HG02885 (cell line): ENCODE measurements around the gene DSCAM.

ENCODE experiments used
- ATAC-seq: cut with Tn5 transposase; IDR thresholded peaks from one replicate; pipeline ENCODE4 v1.9.1; 2021; ENCODE audit warnings: mild to moderate bottlenecking; ENCODE audit not compliant: unreplicated experiment, poor library complexity

DSCAM gene

GRCh38 chr21:40421121-40421520, 425.8 kb downstream of the DSCAM start:
- ATAC-seq: no peak

- ATAC-seq: no peak
These were observed 430.4 kb downstream of the DSCAM start for GRCh38 chr21:40416572-40416971.

GRCh38 chr21:40408561-40408960, 438.4 kb downstream of the DSCAM start:
- ATAC-seq: no peak

GRCh38 chr21:40404396-40404800, 442.6 kb downstream of the DSCAM start:
- ATAC-seq: no peak

GRCh38 chr21:40402884-40403582, 443.9 kb downstream of the DSCAM start:
- no peak for ATAC-seq

GRCh38 chr21:40395732-40396131, 451.2 kb downstream of the DSCAM start:
- no peak for ATAC-seq

GRCh38 chr21:40393066-40393465, 453.9 kb downstream of the DSCAM start:
- ATAC-seq: no peak

GRCh38 chr21:40388046-40388445, 458.9 kb downstream of the DSCAM start:
- no peak for ATAC-seq

GRCh38 chr21:40386981-40387747, 459.8 kb downstream of the DSCAM start:
- no peak for ATAC-seq

- no peak for ATAC-seq
These were observed 460.6 kb downstream of the DSCAM start for GRCh38 chr21:40386294-40386911.

GRCh38 chr21:40385883-40386282, 461.1 kb downstream of the DSCAM start:
- no peak for ATAC-seq

- no peak for ATAC-seq
These were observed 463.0 kb downstream of the DSCAM start for GRCh38 chr21:40383951-40384350.

- no peak for ATAC-seq
These were observed 465.8 kb downstream of the DSCAM start for GRCh38 chr21:40381111-40381510.

- no peak for ATAC-seq
These were observed 466.8 kb downstream of the DSCAM start for GRCh38 chr21:40379881-40380810.

GRCh38 chr21:40377135-40377534, 469.8 kb downstream of the DSCAM start:
- no peak for ATAC-seq

- no peak for ATAC-seq
These were observed 473.2 kb downstream of the DSCAM start for GRCh38 chr21:40373761-40374160.

- ATAC-seq: no peak
These were observed 474.5 kb downstream of the DSCAM start for GRCh38 chr21:40372506-40372905.

GRCh38 chr21:40371329-40371728, 475.6 kb downstream of the DSCAM start:
- ATAC-seq: no peak

- no peak for ATAC-seq
These were observed 490.3 kb downstream of the DSCAM start for GRCh38 chr21:40356644-40357043.

- no peak for ATAC-seq
These were observed 491.9 kb downstream of the DSCAM start for GRCh38 chr21:40355076-40355475.
